HG03439 (cell line): ENCODE data around the gene TMPRSS3.

Source experiments
- ATAC-seq: cut with Tn5 transposase; IDR thresholded peaks from one replicate; pipeline ENCODE4 v1.9.1; 2021; ENCODE audit warnings: mild to moderate bottlenecking, moderate library complexity; ENCODE audit not compliant: unreplicated experiment

Gene TMPRSS3

DNA sequence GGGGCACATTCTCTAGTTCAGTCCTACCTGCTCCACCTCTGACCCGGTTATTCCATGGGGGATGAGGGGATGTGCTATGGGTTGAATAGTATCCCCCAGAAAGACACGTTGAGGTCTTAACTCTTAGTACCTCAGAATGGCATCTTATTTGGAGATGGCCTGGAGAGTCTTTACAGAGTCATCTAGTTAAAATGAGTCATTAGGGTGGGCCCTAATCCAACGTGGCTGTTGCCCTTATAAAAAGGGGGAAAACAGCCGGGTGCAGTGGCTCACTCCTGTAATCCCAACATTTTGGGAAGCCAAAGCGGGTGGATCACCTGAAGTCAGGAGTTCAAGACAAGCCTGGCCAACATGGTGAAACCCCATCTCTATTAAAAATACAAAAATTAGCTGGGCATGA, 5.7 kb downstream of the TMPRSS3 start:
- no peak for ATAC-seq

DNA sequence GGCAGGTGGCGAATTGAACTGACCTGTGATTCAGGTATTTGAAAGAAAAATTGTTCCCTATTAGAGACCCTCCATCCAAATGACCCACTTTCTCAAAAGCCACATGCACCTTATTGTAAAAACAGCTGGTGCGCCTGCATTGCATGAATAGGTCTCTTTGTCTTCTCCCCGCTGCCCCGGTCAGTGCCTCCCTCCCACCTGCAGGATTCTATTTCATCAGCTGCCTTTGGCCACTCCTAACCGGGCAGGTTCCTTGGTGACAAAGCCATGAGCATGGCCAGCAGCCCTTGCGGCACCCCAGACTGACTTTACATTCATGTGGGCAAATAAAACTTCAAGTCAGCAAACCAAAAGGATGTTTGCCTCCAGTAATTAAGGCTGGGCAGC, 6.4 kb downstream of the TMPRSS3 start:
- no peak for ATAC-seq

DNA sequence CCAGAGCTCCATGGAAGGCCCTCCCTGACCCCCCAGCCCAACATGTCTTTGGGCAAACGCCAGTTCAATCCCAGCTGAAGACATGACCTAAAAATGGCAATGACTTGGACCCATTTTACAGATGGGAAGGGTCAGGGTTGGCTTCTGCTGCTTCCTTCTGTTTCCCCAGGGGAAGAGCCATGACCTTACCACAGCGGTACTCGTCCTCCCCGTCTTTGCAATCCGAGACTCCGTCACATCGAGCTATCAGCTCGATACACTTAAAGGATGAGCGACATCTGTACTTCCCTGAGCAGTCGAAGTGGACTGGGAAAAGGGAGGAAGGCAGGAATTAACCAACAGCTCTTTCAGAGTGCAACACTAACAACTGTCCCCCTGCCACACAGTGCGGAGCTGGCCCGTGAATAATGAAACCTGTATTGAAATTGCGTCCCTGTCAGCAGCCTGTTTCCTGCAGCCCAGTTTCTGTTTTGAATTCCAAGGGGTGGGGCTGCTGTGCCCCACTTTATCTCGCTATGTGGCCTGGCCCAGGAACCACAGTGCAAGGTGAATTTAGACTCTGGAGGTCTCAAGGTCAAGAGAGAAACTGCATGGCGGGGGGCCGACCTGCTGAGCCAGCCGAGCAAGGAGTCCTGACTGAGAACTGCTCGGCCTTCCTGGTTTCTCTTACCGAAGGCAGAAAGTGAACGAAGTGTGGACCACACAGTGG, 7.0 kb downstream of the TMPRSS3 start:
- ATAC-seq = no peak

DNA sequence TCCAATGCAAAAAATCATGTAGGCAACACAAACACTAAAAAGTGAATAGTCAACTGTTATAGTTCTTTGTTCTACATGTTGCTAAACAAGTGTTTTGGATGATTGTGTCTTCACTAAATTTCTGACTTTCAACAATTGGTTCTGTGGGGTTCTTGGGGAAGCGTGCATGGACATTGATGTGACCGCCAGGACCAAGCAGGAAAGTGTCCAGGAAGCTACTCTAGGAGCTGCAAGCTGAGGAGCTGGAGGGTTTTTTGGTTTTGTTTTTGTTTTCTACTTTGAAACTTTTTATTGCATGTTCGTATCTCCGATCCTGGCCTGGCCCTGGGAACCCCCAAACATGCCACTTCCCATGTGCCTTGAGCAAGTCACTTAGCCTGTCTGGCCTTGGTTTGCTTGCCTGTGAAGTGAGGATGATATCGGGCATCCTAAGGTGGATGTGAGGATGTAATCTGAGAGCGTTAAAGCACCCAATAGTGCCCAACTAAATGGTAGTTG, 8.0 kb downstream of the TMPRSS3 start:
- ATAC-seq = no peak

DNA sequence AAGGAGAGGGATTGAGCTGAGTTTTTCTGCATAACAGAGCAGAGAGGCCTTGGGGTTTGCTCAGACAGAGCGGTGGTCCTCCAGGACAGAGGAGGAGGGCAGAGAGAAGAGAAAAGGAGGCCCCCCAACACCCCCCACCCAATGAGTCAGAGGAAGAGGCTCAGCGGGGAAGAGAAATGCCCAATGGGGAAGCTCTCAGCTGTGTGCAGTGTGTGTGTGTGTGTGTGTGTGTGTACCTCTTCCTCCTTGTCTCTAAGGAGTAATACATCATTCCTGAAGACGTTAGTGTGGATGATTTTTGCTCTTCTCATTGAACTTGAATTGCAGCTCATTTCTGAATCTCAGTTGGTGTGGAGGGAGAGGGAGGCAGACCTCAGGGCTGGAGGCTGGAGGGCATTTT, 8.7 kb downstream of the TMPRSS3 start:
- no peak for ATAC-seq

DNA sequence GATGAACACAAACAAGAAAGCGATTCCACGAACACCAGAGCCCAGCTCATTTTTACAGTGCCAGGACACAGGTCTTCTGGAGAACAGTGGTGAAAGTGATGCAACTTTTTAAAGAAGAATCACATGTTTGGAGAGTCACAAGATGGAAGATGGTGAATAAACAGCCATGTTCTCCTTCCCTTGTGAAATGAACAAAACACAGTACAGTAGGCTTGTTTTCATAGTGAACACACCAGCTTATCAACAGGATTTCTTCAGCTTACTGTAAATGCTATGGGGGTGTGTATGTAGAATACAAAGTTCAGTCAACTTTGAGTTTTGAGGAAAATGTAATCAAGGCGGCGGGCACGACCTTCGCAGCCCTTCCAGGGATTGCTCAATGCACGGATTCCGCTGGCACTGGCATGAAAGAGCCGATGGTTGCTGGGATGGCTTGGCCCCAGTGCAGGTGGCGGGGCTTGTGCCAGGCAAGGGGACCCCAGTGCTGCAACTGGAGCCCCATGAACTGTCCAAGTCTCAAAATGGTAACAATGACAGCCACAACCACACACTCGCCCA, 9.7 kb downstream of the TMPRSS3 start:
- ATAC-seq = no peak

DNA sequence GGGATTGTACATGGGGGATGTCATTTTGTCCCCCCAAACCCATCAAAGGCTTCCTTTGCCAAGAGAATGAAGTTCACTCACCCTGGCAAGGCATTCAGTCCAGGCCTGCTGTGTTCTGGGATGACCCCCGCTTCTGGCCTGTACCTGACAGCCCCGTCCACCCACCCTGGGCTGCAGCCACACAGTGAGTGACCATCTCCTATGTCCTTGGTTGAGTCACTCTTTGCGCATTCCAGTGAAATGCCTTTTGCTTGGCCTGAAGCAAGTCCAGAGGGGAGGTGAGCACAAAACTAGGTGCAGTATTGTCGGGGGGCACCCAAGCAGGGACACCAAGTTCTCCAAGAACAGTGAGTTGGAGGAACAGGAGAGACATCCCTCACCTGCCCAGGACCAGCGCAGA, 10.2 kb downstream of the TMPRSS3 start:
- no peak for ATAC-seq

DNA sequence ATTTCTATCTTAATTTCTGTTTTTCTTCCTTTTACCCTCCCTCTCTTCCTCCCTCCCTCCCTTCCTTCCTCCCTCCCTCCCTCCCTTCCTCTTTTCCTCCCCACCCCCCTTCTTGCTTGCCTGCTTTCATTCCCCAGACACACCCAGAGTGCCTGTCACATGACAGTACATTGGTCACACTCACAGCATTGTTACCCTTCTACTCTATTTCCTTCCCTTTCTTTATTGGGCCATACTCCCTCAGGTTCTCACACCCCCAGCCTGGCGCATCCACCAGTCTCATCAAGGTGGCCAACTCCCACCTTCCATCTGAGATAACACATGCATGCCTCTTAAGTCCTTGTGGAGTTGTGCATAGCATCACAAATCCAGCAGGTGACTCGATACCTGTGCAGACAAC, 10.9 kb downstream of the TMPRSS3 start:
- ATAC-seq = no peak

DNA sequence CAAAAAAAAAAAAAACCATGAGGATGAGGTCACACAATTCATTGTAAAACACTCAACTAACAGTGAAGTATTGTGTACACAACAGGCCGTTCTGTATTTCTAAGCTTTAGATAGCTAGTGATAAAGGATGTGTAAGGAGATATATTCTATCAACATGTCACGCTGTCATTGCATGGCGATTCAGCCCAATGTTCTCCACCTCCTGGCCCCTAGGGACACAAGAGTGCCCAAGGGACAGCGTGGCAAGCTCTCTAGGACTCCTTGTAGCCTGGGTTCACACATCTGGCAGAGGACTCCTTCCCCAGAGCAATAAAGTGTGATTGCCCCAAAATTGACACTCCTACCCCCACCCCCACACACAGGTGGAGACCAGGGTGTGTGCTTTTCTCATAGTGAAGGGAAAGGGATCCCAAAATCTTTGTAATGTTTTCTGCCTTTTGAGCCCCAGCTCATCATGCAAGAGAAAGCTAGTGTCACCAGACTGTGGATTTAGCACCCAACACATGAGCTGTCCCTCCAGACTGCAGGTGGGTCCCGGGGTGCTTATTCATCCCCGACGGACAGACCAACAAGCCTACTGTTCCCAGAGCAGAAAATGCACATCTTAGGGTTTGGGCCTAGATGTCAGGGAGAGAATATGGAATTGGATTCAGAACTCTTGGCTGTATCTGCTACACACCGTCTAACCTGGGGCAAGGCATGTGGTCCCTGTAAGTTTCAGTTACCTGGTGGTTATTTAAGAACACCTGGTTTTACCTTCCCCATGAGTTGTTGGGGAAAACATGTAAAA, 11.5 kb downstream of the TMPRSS3 start:
- ATAC-seq = no peak

DNA sequence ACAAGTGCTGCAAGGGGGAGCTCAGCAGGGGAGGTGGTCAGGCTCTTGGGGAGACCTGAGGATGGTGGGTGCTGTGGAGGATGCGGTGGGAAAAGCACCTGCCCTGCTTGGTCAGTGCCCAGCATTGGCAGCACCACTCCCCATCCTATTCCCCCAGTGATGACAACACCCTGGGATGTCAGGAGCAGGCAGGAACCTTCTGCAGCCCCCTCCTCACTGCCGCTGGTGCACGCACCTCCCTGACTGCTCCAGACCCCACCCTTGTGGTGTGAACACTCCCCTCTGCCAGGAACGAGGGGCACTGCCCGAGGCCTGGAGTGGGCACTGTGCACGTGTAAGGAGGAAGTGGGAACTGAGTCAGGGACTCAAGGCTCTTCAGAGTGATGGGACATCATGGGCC, 12.5 kb downstream of the TMPRSS3 start:
- ATAC-seq = no peak

DNA sequence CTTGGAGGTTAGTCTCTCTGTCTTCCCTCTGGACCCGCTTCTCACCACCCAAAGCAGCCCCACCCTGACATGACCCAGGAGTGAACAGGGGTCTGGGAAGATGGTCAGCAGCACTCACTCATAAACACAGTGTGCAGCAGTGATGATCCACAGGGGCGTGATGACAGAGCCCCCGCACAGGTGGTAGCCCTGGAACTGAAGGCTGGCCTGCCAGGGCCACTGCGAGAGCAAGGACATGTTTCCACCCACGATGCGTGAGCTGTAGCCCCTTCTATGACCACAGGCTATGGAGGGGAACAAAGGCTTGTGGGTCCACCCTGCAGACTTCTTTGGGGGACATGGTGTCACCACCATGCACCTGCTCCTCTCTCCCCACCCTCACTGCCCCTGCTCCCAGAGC, 12.9 kb downstream of the TMPRSS3 start:
- ATAC-seq = no peak

DNA sequence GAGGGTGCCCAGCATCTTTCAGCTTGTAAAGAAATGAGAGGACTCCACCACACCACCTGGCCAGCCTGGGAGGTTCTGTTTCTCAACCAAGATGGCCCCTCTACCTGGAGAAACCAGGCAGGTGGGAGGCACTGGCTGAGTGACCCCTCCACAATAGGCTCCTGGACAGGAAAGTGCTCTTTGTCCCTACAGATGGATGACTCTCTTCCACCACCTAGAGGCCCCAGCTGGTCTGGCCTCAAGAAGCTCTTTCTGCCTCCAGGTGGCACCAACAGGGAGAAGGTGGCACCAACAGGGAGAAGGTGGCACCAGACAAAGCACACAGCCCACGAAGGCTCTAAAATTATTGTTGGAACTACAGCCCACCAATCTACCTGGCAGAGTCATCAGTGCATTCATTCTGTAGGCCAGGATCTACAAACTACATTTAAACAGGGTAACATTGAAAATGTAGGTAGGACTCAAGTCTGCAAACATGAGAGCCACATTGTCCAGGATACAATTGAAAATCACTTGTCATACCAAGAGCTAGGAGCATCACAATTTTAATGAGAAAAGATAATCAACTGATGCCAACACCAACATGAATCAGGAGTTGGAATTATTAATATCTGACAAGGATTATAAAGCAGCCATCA, 14.4 kb downstream of the TMPRSS3 start:
- no peak for ATAC-seq

DNA sequence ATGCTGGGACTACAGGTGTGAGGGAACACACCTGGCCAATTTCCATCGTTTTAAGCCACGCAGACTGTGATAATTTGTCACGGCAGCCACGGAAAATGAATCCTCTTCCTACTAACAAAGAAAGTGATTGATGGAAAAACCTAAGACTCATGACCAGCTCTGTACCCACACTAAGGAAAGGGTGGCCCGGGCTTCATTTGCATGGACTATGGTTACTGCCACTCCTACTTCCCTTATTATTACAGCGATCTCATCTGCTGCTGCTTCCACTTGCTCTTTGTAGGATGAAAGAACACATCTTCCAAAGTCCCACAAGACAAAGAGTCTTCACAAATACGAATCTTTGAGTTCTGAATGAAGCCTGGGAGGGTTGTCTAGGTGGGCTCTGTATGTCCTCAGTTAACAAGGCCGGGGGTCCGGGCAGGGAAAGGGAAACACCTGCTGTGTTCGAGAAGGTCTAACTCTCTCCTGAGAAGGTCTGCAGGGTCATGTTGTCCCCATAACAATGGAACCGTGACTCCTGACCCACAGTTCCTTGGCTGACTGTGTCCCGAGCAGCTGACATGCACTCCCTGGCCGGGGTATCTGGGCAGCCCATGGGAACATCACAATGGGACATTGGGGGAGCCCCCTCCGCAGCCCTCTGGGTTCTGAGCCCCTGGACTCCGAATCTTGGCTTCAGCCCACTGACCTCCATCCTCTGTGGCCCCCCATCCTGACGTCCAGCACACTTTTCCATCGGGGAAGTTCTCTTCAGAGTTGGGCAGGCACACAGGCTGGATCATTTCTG, 16.2 kb downstream of the TMPRSS3 start:
- no peak for ATAC-seq

DNA sequence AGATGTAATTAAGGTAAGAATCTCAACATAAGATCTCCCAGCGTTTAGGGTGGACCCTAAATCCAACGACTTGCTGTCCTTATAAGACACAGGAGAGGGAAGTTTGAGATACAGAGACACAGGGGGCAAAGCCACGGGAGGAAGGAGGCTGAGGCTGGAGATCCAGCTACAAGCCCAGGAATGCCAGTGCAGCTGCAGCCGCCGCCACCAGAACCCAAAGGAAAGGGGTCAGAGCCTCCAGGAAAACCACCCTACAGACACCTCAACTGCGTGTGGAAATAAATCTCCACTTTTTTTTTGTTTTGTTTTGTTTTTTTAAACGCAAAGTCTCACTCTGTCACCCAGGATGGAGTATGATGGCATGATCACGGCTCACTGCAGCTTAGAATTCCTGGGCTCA, 17.4 kb downstream of the TMPRSS3 start:
- no peak for ATAC-seq

DNA sequence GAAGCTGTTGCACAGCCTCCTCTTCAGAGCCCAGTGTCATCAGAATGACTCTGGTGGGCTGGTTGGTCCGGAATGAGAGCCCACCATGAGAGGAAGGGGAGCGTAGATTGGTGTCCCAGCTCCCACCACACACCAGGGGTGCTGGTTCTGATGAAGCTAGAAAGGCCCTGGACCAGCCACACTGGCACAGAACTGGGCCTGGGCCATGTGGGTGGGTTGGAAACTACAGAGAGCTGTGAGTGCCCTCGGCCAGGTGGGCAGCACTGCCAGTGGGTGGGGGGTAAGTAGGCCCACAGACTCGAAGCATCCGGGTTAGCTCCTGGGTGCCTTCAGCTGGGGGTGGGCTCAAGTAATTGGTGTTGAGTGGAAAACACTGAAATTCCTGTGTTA, 17.9 kb downstream of the TMPRSS3 start:
- no peak for ATAC-seq

DNA sequence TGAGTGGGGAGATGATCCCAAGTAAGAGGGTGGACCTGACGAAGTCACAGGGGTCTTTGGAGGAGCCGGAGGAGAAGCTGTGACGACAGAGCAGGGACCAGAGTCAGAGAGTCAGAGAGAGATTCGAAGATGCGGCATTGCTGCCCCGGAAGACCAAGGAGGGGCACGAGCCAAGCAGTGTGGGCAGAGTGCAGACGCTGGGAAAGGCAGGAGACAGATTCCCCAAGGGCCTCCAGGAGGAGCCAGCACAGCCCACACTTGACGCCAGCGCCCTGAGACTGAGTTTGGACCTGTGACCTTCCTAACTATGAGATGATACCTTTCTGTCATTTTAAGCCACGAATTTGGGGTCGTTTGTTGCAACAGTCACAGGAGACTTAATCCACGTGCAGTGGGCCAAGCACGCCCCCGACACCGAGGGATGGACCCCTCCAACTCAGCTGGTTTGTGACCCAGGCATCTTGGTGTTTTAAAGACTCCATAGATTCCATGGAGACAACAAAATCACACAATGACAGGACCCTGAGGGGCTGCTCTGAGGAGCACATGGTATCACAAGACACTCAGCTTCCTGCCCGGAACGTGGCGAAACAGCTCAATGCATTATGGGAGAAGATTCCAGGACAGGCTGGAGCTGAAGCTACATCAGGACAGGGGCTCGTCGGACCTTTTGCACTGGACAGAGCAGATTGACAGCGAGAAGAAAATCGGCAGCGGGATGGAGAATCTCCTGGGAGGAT, 18.5 kb downstream of the TMPRSS3 start:
- no peak for ATAC-seq

DNA sequence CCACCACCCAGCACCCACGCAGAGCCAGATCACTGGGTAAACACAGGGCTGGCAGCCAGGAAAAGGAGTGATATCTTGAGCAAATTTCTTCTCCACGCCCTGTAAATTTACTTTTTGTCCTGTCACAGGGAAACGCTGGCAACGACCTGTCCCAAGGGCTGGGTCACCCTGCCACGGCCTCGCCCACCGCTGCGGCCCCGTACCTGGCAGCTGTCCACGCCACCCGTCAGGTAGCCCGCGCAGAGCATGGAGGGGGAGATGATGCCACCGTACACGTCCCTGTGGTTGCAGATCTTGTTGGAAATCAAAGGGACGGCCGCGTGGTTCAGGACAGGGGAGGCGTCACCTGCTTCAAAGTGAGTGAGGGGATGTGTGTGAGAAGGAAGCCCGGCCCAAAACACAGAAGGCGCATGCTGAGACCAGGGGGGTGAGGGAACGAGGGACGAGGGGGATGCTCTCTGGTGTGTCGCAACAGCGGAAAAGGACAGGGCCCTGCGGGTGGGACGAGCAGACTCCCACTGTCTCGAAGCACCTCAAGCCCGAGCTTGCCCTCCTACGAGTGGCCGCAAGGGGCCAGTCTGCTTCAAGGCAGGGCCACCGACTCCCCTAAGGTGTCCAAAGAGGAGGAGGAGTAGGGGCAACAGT, 19.4 kb downstream of the TMPRSS3 start:
- ATAC-seq = no peak

DNA sequence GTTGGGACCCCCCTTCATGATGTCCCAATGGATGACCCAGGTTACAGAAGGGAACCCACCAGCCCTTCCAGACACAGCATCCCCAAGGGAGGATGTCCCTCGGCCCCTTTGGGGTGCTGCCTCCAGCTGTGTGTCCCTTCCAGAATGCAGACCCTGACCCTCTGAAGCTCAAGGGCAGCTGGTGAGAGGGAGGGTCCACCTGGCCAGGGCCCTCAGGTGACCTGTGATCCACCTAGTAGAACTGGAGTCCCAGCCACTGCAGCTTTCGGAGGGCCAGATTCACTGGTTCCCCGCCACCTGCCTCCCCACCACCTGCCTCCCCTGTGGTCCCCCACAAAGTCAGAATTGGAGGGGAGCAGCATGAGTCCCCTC, 19.9 kb downstream of the TMPRSS3 start:
- ATAC-seq = no peak

DNA sequence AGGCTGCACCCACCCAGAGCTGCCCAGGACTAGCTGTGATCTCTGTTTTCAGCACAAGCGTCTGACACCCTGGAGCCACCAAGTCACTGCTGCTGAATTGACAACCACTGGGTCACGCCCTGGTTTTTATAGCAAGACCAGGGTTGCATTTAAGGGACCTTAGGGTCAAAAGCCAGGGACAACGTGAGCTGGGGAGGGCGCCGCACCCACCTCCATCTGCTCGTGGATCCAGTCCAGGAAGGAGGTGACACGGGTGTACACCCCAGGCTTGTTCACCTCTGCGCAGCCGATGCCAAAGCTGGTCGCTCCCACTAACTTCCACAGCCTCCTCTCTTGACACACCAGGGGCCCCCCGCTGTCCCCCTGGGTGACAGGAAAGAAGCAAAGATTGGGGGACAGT, 20.3 kb downstream of the TMPRSS3 start:
- ATAC-seq = no peak
